ENCODE data around the gene TTLL12.

DNA sequence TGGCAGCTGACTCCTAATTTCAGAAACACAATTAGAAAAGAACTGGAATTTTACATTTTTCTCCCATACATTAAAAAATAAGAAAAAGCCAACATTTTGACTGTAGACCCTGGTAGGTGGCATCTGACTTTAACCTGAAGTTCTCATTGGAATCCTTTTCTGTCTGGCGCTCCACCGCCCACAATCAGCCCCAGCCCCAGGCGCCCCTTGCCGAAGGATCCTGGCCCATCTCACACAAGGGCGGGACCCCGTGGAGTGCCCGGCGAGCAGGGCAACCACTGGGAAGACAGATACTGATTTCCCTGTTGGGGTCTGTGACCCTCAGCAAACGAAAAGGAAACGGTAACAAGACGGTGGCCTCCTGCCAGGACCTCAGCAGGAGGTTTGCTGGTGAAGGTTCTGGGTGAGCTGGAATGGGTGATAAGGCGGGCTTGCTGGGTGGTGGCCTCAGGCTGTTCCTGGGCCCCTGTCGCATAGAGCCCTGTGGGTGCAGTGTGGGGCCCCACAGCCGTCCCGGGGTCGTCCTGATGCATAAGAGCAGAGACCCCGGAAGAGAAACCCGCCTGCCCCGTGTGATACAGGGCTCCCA is 19.8 kb downstream of the TTLL12 start:
- TF ChIP-seq POLR2A (IDR thresholded peaks at IDR 0.05; ENCODE audit: low read length): no peak
- TF ChIP-seq GATA1 (IDR thresholded peaks at IDR 0.05; ENCODE audit: low read depth, low read length): no peak
